Skeletal muscle tissue (tissue), 4 donors: ENCODE data around the gene BRICD5. TPM values are rescaled to one million over a fixed set of nuclear protein-coding genes. Genes with fewer than 3 reads are reported as not detected.
A peak's percentile ranks its signal among the peaks of the same experiment; 100 is the strongest.
"Not testable (repeated sequence)": the region's sequence is repeated elsewhere in the genome, so short reads cannot be mapped to it uniquely, and the experiment has no call there.

ENCODE experiments used
- H3K27ac ChIP-seq: one replicate; pipeline ENCODE4 v1.7.0; 2013; ENCODE audit warnings: mild to moderate bottlenecking, low read depth, low read length, inconsistent platforms
- H3K27me3 ChIP-seq, 3 donors: one replicate each; pipeline ENCODE4 v1.7.0; 2013; ENCODE audit warnings: low read length in 3 of 3; ENCODE audit not compliant: control insufficient read depth in 3 of 3, insufficient read depth in 3 of 3
- H3K36me3 ChIP-seq, 3 donors: one replicate each; pipeline ENCODE4 v1.7.0; 2013; ENCODE audit warnings: low read length in 3 of 3; ENCODE audit not compliant: control insufficient read depth in 3 of 3, insufficient read depth in 3 of 3
- H3K4me1 ChIP-seq, 3 donors: one replicate each; pipeline ENCODE4 v1.7.0; 2013; ENCODE audit warnings: low read length in 3 of 3, mild to moderate bottlenecking in 3 of 3; ENCODE audit not compliant: control insufficient read depth in 3 of 3, insufficient read depth in 3 of 3
- H3K4me3 ChIP-seq, 3 donors: one replicate each; pipeline ENCODE4 v1.7.0; 2013; ENCODE audit warnings: low read length in 3 of 3
- H3K9ac ChIP-seq, 3 donors: one replicate each; pipeline ENCODE4 v1.7.0; 2013; ENCODE audit warnings: low read length in 3 of 3, mild to moderate bottlenecking in 3 of 3, moderate library complexity in 2 of 3, low read depth in 1 of 3
- H3K9me3 ChIP-seq, 3 donors: one replicate each; pipeline ENCODE4 v1.7.0; 2013; ENCODE audit warnings: low read length in 3 of 3; ENCODE audit not compliant: control insufficient read depth in 3 of 3
- total RNA-seq: library from RNA; depleted of rRNA; stranded (reverse); fragments of >200 nt; gene quantifications from one replicate; pipeline ENCODE4 v1.2.3, GENCODE V29; 2014
- donor health status: Osteomylitis.

The BRICD5 gene
- total RNA-seq: 2.1 TPM

- Histone ChIP-seq H3K9ac (peak within 1 kb of the TSS; percentile 23 to 98 (median 82)), H3K27ac (peak within 1 kb of the TSS; percentile 75), H3K4me3 (peak within 1 kb of the TSS in 2 of 3 donors; percentile 45 to 48), H3K27me3 (no peaks in the 10 kb centered on the region), H3K9me3 (no peaks in the 10 kb centered on the region), H3K36me3 (peaks cover 27 to 35% (median 28%) of the 10 kb centered on the region in 3 donors), H3K4me1 (peaks cover 58 to 74% (median 63%) of the 10 kb centered on the region in 3 donors)
These were observed at the start of gene BRICD5 for GRCh38 chr16:2210386-2211365. TSS of gene BRICD5 (minus strand) at chr16:2210863. CDS start at chr16:2210833, 30 bp downstream.

GRCh38 chr16:2260250-2260649 is 49.6 kb upstream of the BRICD5 start:
- Histone ChIP-seq H3K9ac (no peak overlapping the region), H3K9me3 (no peaks in the 10 kb centered on the region), H3K27ac (no peak overlapping the region), H3K4me1 (peaks cover 0 to 6% (median 0%) of the 10 kb centered on the region in 3 donors), H3K36me3 (peaks cover 63 to 67% (median 64%) of the 10 kb centered on the region in 3 donors), H3K27me3 (no peaks in the 10 kb centered on the region), H3K4me3 (no peak overlapping the region)

DNA sequence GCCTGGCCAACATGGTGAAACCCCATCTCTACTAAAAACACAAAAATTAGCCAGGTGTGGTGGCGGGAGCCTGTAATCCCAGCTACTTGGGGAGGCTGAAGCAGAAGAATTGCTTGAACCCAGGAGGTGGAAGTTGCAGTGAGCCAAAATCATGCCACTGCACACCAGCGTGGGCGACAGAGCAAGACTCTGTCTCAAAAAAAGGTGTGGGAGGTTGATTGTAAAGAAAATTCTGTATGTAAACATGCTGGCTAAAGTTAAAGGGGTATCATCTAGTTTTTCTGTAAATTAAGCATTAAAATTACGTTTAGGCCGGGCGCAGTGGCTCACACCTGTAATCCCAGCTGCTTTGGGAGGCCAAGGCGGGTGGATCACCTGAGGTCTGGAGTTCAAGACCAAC is 47.9 kb upstream of the BRICD5 start:
- H3K4me3 ChIP-seq, H3K9ac ChIP-seq, H3K27me3 ChIP-seq, H3K9me3 ChIP-seq, H3K27ac ChIP-seq, H3K4me1 ChIP-seq: not testable (repeated sequence)
- H3K36me3 ChIP-seq: peaks cover 58 to 73% (median 68%) of the 10 kb centered on the region in 3 donors

GRCh38 chr16:2257726-2258125 is 47.1 kb upstream of the BRICD5 start:
- no peaks in the 10 kb centered on the region for H3K27me3 ChIP-seq
- H3K27ac ChIP-seq: no peak overlapping the region
- H3K4me3 ChIP-seq: no peak overlapping the region
- H3K36me3 ChIP-seq: peaks cover 56 to 73% (median 65%) of the 10 kb centered on the region in 3 donors
- no peaks in the 10 kb centered on the region for H3K9me3 ChIP-seq
- peak overlapping the region in 1 of 3 donors; percentile 10 for H3K9ac ChIP-seq
- no peaks in the 10 kb centered on the region for H3K4me1 ChIP-seq

DNA sequence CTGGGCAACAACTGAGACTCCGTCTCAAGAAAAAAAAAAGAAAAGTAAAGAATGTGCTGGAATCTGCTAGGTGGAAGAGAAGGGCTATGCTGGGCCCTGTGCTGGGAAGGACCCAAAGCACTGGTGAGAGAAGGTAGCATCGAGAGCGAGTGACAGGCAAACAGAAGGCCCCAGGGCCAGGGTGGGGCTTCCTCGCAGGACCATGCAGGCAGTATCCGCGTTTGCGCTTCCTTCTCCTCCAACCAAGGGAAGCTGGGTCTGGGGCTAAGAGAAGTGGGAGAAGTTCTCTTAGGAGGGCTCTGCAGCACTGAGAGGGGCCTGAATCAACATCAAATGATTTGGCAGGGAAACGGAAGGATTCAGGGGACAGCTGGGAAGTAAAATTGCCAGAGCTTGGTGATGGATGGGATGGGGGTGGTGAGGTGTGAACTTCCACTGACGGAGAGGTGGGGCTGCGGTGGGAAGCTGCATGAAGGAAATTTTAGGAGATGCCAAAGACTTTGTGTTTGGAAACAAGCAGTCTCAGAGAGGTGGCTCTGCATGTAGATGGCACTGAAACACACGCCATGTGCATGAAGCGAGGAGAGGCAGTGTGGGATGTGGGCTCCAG is 46.0 kb upstream of the BRICD5 start:
- H3K27me3 ChIP-seq: no peaks in the 10 kb centered on the region
- H3K4me1 ChIP-seq: peaks cover 7 to 8% (median 7%) of the 10 kb centered on the region in 3 donors
- no peak overlapping the region for H3K4me3 ChIP-seq
- H3K9me3 ChIP-seq: no peaks in the 10 kb centered on the region
- H3K27ac ChIP-seq: no peak overlapping the region
- H3K36me3 ChIP-seq: peaks cover 46 to 63% (median 56%) of the 10 kb centered on the region in 3 donors
- no peak overlapping the region for H3K9ac ChIP-seq

- Histone ChIP-seq H3K4me3 (no peak overlapping the region), H3K36me3 (peaks cover 38 to 54% (median 45%) of the 10 kb centered on the region in 3 donors)
These were observed 42.6 kb upstream of the BRICD5 start for GRCh38 chr16:2253293-2253692.

GRCh38 chr16:2252806-2253148 is 42.1 kb upstream of the BRICD5 start:
- H3K4me3 ChIP-seq: no peak overlapping the region
- no peak overlapping the region for H3K9ac ChIP-seq
- no peaks in the 10 kb centered on the region for H3K27me3 ChIP-seq
- H3K36me3 ChIP-seq: peaks cover 37 to 49% (median 44%) of the 10 kb centered on the region in 3 donors
- H3K9me3 ChIP-seq: no peaks in the 10 kb centered on the region
- peaks cover 12 to 16% (median 14%) of the 10 kb centered on the region in 3 donors for H3K4me1 ChIP-seq
- H3K27ac ChIP-seq: no peak overlapping the region

More at GRCh38 chr16:2253293-2253692, 42.6 kb upstream of the BRICD5 start:
- no peak overlapping the region for H3K27ac ChIP-seq
- no peak overlapping the region for H3K9ac ChIP-seq
- H3K4me1 ChIP-seq: peaks cover 12 to 16% (median 14%) of the 10 kb centered on the region in 3 donors
- H3K27me3 ChIP-seq: no peaks in the 10 kb centered on the region
- no peaks in the 10 kb centered on the region for H3K9me3 ChIP-seq

DNA sequence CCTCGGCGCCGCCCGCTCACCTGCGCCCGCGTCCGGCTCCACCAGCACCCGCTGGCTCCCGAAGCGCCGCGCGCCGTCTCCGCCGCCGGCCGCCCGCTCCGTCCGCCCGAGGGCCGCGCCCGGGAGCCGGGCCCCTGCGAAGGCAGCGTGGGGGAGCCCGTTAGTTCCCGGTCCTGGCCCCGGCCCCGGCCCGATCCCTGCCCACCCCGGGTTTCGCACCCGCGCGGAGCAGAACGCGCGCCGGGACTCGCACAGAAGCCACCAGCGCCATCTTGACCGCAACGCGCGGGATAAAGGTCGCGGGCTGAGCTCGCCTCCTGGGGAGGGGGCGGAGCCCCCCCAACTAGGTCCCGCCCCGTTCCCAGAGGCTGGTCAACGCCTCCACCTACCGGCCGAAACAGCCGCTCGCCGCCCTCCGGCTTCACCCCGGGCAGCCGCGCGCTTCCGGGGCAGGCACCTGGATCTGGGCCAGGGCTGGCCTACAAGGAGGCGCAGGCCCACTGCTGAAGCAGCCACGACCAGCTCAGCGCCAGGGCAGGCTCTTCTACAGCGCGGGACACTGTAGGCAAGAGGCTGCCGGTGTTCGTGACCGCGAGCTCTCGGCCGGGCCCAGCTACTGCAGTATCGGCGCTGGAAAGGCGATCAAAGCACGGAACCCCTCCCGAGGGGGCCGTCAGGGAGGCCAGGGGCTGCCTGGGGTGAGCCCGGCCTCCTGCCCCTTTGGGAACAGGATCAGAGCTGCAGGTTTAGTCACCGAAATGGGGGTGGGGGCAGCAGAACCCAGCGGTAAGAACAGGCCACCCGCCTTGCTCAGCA is 40.8 kb upstream of the BRICD5 start, which contains the start of gene ECI1:
Gene ECI1, minus strand, starts transcription at position 292 of the 816 bp plus-strand sequence. Its CDS starts 21 bp downstream, at position 271.
- Histone ChIP-seq H3K9ac (peak within 1 kb of the TSS; percentile 84 to 92 (median 86)), H3K27ac (peak within 1 kb of the TSS; percentile 78), H3K4me1 (peaks cover 12 to 16% (median 14%) of the 10 kb centered on the region in 3 donors), H3K27me3 (no peaks in the 10 kb centered on the region), H3K36me3 (peaks cover 28 to 40% (median 34%) of the 10 kb centered on the region in 3 donors), H3K9me3 (no peaks in the 10 kb centered on the region), H3K4me3 (peak within 1 kb of the TSS; percentile 77 to 80 (median 79))

GRCh38 chr16:2250652-2251295 is 40.1 kb upstream of the BRICD5 start:
- Histone ChIP-seq H3K9ac (peak overlapping the region; percentile 80 to 92 (median 84)), H3K4me1 (peaks cover 12 to 16% (median 14%) of the 10 kb centered on the region in 3 donors), H3K9me3 (no peaks in the 10 kb centered on the region), H3K4me3 (peak overlapping the region; percentile 77 to 80 (median 79)), H3K27me3 (no peaks in the 10 kb centered on the region), H3K27ac (peak overlapping the region; percentile 78), H3K36me3 (peaks cover 28 to 41% (median 34%) of the 10 kb centered on the region in 3 donors)
